Measurements from ENCODE around the gene HSPB2. TPM values are rescaled to one million over a fixed set of nuclear protein-coding genes. Genes with fewer than 3 reads are reported as not detected.
A peak's percentile ranks its signal among the peaks of the same experiment; 100 is the strongest.

The HSPB2 gene
- total RNA-seq (2013; cell fraction: nucleolus; rRNA removed) = not detected in 2 replicates
- total RNA-seq (2014; rRNA removed) (not detected in 2 replicates), total RNA-seq (2014; rRNA removed; fragmentation: Illumina TruSeq; extraction: Trizol) (not detected in 2 replicates), total RNA-seq (2021) (not detected in 2 replicates), polyA plus RNA-seq (2011; rRNA removed) (0.10 TPM in 1 of 2 replicates, not detected in the other), polyA plus RNA-seq (2014; fragmentation: Illumina TruSeq; extraction: Trizol) (not detected in 2 replicates), polyA plus RNA-seq (2014; fragmentation: Nextera tagmentation; extraction: Ambion mirVana) (not detected), polyA plus RNA-seq (2014; rRNA removed) (not detected in 2 replicates), polyA plus RNA-seq (2016; fragmentation: Nextera tagmentation; extraction: Ambion mirVana) (not detected), polyA minus RNA-seq (2011; rRNA and poly(A)+ RNA removed) (not detected in 2 replicates), Bru-seq, nascent RNA (not detected), BruChase-seq, experiment 1, labeled RNA remaining after a 6-hour chase (percentile 34 among the genes with signal in this experiment), BruChase-seq, experiment 2, labeled RNA remaining after a 2-hour chase (percentile 18 among the genes with signal in this experiment)
- polyA plus RNA-seq (2011; ENCODE audit: low read depth) = not detected
- polyA plus RNA-seq (2011; cell fraction: cytosol; rRNA removed) = not detected in 2 replicates
- 0.10 and 0.12 TPM in 2 replicates for polyA plus RNA-seq (2011; cell fraction: nucleus; rRNA removed)
- not detected in 2 replicates for polyA plus RNA-seq (2012)
- not detected in 2 replicates for polyA minus RNA-seq (2011; cell fraction: cytosol; rRNA and poly(A)+ RNA removed)
- polyA minus RNA-seq (2011; cell fraction: nucleus; rRNA and poly(A)+ RNA removed) = not detected in 2 replicates
- long read RNA-seq, experiment 1 = 0 reads
- long read RNA-seq, experiment 2 = 0 reads

GRCh38 chr11:111912535-111912934 is at the start of gene HSPB2:
Gene HSPB2 (plus strand): TSS chr11:111912734. CDS start chr11:111912830, 96 bp downstream.
- Histone ChIP-seq H2AFZ (ENCODE audit: control insufficient read depth, low read depth, low read length) (no peak within 1 kb of the TSS), H4K20me1 (ENCODE audit: control insufficient read depth, insufficient read depth) (no peaks in the 10 kb centered on the region), H3K27me3 (replicated peaks in 1 of 2; ENCODE audit: control insufficient read depth in 2 of 2, insufficient read depth in 2 of 2, low read length in 1 of 2) (no peaks in the 10 kb centered on the region; a peak in 2 of 4 replicates), H3K36me3 (ENCODE audit: control insufficient read depth in 2 of 2, insufficient read depth in 2 of 2, low read length in 1 of 2) (no peaks in the 10 kb centered on the region), H3K4me2 (ENCODE audit: control insufficient read depth, insufficient read depth) (no peak within 1 kb of the TSS), H3K4me3 (no peak within 1 kb of the TSS), H3K9me3 (replicated peaks; ENCODE audit: control insufficient read depth, insufficient read depth, low read length) (no peaks in the 10 kb centered on the region), H3K4me1 (ENCODE audit: control insufficient read depth, insufficient read depth, low read length) (no peaks in the 10 kb centered on the region), H3K9ac (ENCODE audit: control insufficient read depth, insufficient read depth, low read length) (no peak within 1 kb of the TSS), H3K27ac (ENCODE audit: control insufficient read depth, insufficient read depth) (no peak within 1 kb of the TSS), H3K79me2 (ENCODE audit: control insufficient read depth, insufficient read depth, low read length) (no peaks in the 10 kb centered on the region)
- POLR2A ChIA-PET = interaction anchor here (0.6 kb wide), 1 partner anchor 17 kb away, joined by 3 read pairs; no protein-coding TSS in a partner anchor
- CTCF ChIA-PET = interaction anchor here (1.4 kb wide), 1 partner anchor 14 kb away, joined by 5 read pairs; no protein-coding TSS in a partner anchor
- in situ Hi-C loops (cut with MboI) = no loop called here
- RAD21 ChIA-PET (ENCODE audit: unreplicated experiment) = no interaction called here
- no TSS peak for BruUV-seq (replicated peaks)
- SMC1A ChIA-PET (ENCODE audit: uncharacterized antibody, unreplicated experiment) = no interaction called here
- no peak for DNase-seq (ENCODE audit: low read depth, low spot score)
- intact Hi-C loops (cut with micrococcal nuclease; ENCODE audit: unreplicated experiment) = no loop called here
- FAIRE-seq = no peak
- ATAC-seq = no peak
- 27% methylated on average over 12 of the region's 26 CpGs for WGBS (ENCODE audit: insufficient coverage, insufficient replicate concordance, low lambda C conversion rate, missing lambda C conversion rate)
- no peak for TF ChIP-seq SKIL (IDR thresholded peaks at IDR 0.05; ENCODE audit: low read depth, poor library complexity, severe bottlenecking)
- TF ChIP-seq ZNF274 (IDR thresholded peaks at IDR 0.05; ENCODE audit: insufficient read depth, insufficient read length) = no peak
- TF ChIP-seq E2F8 (IDR thresholded peaks at IDR 0.05; ENCODE audit: low read depth, partially characterized antibody) = no peak
- no peak for TF ChIP-seq PRDM15 (CRISPR knock-in tag; IDR thresholded peaks at IDR 0.05)
- TF ChIP-seq TCF12 (IDR thresholded peaks at IDR 0.05; ENCODE audit: low read depth, low read length) = no peak
- TF ChIP-seq E4F1 (IDR thresholded peaks at IDR 0.05; ENCODE audit: borderline replicate concordance, partially characterized antibody) = no peak
- no peak for TF ChIP-seq BHLHE40 (IDR thresholded peaks at IDR 0.05; ENCODE audit: borderline replicate concordance in 1 of 2, low read depth in 2 of 2, low read length in 1 of 2)
- TF ChIP-seq CHD2 (IDR thresholded peaks at IDR 0.05; ENCODE audit: borderline replicate concordance, low read depth, low read length) = no peak
